Measurements from ENCODE around the gene ATP8A2.

Gene ATP8A2

DNA sequence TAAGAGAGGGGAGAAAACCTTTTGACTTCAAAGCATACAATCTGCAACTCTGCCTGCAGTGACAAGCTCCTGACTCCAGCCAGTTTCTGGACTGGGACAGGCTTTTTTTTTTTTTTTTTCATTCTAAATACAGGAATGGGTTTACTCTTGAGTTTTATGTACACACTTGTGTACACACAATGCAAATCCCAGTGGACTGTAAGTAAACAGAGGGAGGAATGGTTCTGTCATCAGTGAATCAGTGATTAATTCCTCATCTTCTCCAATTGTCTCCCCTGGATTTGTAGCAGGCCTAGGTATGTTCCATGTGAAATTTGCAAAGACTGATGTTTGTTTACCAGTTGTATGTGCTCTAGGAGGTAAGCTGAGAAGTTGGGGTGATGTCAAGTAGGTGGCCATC lies 495.3 kb downstream of the ATP8A2 start:
- DNase-seq = no peak

DNA sequence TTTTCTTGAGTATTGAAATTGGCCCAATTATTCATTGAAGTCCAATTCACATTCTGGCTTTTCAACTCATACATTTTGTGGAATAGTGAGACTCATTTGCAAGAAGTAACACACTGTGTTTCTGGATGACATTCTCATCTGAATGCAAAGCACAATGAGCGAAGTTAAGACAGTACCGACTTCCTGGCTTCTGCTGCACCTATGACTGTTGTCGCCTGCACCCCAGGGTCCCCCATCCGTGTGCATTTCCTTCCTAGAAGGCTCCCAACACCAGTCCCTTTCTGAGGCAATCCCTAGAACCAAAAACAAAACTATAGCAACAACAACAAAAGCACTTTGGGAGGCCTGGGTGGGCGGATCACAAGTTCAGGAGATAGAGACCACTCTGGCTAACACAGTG lies 496.7 kb downstream of the ATP8A2 start:
- DNase-seq = no peak

DNA sequence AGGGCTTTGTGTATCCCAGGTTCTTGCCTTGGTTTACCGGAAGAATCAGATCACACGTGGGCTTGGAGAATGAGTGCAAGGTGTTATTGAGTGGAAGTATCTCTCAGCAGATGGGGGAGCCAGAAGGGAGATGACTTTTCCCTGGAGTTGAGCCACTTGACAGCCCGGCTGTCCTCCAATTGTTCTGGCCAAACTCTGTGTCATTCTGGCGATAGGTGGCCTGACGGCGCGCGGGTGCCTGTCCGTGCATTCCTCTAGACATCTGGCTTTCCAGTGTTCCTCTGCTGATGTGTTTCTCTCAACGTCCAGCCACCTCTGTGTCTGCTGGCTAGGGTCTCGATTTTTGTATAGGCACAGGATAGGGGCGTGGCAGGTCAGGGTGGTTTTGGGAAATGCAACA lies 498.2 kb downstream of the ATP8A2 start:
- DNase-seq = no peak

DNA sequence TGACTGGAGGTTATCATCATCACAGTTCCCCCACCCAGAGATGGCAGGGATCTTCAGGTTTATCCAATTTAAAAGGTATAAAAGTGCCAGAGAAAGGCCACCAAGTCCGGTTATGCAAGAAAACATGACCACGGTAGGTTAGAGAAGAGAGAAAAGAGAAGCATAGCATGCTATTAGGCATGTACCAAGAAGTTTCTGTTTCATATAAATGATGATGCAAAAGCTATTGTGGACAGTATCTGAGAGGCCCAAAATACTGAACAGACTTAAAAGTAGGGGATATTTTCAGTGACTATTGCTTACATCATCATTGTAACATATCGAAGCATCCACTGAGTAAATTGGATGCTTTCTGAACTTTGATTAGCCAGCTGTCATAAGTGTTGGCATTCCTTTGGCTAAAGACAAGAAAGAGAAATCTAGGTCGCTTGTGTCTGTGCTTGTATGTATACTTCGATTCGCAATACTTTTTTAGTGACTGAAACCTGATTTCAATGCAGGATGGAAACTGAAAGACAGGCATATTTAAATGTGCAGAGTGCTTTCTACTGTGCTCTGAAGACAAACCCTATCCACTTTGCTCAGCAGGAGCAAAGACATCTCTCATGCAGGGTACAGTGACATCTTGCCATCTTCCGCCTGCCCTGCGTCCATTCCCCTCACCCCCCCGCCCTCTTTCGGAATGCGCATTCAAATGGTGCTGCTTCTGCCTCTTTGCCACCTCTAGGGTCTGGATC lies 499.8 kb downstream of the ATP8A2 start:
- DNase-seq = no peak

DNA sequence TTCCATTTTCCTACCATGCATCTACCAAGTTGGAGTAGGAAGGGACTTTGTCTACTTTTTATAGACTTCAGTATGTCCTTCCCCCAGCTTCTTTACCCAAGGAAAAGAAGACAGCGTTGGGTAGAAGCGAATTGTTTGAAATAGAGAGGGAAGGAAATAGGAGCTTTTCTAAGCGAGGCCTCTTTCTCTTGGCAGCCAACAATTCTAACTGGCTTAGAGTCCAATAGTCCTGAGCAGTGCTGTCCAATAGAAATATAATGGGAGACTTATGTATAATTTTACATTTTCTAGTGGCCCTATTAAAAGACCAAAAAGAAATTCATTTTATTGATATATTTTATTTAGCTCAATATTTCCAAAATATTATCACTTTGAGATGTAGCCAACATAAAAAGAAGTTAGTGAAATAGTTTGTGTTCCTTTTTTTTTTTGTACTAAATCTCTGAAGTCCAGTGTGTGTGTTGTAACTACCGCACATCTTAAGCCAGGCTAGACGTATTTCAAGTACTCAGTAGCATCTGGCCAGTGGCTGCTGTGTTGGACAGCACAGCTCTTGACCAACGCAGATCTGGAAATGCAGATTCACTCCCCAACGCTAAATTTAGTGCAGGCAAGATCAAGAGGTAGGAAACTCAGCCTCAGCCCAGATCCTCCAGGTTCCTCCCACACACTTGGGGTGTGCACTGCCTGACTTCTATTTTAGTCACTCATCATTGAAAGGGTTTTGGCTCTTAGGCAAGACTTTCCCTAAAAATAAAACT lies 500.9 kb downstream of the ATP8A2 start:
- no peak for DNase-seq

DNA sequence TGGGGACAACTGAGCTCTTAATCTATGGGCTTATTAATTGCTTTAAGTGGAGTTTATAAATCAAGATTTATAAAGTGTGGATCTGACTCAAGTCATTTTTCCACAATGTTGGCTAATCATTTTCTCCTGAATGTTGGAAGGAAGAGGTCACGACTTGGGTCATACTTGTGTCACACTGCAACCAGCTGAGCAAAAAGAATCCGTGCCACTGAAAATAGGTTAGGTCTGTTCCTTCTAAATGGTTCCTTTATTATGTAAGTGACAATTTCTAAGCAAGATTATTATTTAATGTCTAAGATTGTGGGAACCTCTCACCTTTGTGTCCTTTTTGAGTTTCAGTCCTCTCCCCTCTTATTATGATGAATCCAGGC lies 501.5 kb downstream of the ATP8A2 start:
- DNase-seq = no peak

DNA sequence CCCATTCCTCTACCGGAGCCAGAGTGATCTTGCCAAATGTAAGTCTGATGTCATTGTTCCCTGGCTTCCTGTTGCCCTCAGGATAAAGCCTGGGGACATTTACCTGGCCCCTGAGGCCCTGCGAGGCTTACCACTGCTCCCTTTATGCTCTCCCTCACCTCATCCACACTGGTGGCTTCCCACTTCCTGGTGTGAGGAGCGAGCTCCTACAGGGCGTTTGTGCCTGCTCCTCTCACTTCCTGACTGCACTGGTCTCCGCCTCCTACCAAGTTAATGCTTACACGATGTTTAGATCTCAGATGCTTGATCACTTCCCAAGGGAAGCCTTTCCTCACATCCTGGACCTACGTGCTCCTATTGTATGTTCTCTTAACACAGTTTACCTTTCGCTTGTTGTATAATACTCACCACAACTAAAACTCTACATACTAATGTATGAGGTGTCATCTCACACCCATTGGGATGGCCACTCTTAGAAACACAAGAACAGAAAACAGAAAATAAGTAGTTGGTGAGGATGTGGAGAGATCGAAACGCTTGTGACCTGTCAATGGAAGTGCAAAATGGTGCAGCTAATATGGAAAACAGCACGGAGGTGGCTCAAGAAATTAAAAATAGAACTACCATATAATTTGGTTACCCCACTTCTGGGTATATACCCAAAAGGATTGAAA lies 502.4 kb downstream of the ATP8A2 start:
- DNase-seq = peak; percentile 6

DNA sequence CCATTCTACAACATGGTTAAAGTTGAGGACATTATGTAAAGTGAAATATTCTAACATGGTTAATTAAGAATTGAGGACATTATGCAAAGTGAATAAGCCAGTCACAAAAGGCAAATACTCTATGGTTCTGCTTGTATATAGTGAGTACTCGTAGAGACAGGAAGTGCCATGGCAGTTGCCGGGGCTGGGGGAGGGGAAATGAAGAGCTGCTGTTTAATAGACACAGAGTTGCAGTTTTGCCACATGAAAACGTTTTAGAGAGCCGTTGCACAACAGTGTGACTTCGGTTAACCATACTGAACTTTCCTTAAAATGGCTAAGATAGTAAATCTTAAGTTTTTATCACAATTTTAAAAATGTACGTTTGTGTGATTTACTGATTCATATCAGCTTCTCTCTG lies 503.1 kb downstream of the ATP8A2 start:
- DNase-seq = peak; percentile 79

DNA sequence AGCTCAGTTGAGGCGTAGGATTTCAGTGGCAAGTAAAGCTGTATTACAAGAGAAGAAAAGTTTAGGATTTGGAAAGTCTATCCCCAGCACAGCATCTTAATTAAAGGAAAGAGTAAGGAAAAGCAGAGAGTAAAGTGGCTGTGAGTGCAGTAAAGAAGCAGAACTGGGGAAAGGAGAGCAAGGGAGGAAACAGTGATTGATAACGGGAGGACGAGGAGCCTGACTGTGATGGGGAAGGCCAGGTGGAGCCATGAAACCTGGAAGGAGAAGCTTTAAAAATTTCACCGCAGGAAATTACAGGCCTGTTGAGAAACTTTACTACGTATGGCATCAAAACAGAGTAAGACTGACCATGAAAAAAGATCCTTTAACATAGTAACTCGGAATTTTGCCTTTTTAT lies 504.5 kb downstream of the ATP8A2 start:
- no peak for DNase-seq

DNA sequence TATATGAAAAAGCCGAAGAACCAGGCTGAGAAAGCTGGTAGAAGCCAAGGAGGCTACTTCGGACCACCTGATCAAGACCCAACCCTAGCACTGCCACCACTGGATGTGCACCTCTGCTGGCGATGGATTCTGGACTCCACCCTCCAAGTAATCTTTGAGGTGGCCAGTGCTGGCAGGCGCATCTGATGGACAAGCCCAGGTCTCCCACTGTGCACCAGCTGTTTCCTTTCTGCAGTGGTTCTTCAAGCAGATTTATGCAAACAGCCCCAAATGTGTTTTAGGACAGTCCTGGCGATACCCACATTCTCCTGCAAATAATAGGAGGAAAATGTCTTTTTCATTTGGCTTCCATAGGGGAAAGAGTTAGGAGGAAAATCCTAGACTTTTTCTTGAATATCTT lies 507.7 kb downstream of the ATP8A2 start:
- DNase-seq = no peak

DNA sequence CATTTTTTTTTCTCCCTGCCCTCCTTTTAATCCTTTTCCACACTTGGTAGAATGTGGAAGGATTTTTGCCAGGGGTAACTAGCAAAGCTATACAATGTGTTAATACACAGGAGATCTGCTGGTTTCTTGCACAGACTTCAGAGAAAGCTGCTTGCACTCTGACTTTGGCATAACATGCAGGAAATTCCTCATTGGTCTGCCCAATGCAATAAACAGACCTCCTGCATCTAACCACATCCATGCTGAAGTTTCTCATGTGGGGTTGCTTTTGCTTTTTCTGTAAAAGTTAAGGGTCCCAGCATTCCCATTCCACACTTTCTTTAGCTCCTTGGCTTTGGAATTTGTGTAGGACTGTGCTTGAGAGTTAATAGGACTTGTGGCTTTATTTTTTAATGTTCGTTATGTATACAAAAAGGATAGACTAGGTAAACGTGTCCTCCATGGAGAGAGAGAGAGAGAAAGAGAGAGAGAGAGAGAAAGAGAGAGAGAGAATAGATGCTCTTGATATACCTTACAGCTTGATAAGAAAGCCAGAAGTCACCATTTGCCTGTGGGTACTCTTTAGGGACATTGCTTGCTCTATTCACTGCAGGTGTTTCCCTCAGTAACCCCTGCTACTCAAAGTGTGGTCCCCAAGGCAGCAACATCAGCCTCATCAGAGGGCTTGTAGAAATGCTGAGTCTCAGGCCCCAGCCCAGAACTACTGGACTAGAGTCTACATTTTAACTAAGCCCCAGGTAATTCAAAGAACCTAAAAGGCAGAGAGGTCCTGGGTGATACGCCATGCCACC lies 509.6 kb downstream of the ATP8A2 start:
- no peak for DNase-seq

DNA sequence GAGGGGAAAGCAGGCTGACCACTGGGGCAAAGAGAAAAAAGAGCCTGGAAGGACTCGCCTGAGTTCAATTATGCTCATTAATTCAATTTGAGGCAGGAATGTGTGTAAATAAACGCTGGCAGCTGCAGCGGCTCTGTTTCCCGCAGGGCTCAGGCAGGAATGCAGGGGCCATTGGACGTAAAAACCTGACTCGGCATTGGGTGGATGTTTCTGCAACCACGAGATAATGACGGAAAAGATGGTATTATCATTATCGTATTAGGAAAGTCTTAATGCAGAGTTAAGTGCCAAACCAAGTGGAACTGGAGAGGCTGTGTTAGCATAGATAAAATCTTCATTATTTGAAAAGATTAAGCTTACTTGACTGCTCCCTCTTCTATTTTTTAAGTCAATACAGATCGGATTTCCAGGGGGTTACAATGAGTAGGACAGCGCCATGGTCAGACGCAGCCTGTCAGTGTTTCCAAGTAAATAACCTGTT lies 510.2 kb downstream of the ATP8A2 start:
- no peak for DNase-seq

DNA sequence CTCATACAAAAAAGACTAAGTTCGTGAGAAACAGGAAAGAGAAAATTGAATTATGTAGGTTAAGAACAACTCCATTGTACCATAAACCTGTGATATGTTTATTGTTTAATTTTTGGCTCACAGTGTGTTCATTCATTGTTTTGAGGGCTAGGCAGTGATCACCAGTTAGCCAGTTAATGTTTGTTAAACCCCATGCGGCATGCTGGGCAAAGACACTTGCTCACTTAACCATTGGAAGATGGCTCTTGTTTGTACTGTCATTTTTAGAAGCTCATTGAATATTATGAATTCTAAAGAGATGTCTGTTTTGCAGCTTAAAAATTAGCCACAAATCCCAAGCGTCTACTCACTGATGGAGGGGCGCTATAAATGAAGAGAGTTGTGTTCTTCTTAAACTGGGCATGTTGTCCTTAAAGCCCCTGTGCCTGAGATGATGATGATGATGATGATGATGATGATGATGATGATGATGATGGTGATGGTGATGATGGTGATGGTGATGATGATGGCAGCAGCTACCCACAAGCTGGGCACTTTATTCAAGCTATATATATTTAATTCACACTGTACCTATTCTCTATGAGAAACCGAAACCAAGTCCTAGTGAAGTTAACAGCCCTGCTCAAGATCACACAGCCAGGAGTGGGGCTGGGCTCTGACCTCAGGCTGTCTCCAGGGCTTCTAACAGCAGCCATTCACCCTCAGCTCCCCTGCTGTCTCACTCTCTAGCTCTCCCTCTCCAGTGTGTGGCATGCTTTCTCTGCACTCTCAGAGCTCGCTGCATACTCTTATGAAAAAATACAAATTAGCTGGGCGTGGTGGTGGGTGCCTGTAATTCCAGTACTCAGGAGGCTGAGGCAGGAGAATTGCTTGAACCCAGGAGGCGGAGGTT lies 510.9 kb downstream of the ATP8A2 start:
- peak; percentile 48 for DNase-seq

DNA sequence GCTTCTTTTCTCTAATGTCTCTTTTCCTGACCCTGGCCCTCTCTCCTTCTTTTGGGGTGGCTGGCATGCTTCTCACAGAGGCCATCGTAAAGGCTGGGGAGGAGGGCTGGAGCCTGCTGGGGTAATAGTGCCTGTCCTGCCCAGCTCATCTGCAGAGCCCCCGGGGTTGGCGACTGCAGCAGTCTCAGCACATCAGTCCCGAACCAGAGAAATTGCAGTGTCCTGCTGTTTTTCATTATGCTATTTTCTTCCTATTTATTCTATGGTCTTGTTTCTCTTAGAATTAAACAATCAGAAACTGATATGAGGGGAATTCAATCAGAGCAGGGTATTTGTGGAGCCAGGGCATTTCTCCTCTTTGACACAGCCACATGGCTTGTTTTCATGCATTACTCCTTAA lies 513.6 kb downstream of the ATP8A2 start:
- DNase-seq = no peak

DNA sequence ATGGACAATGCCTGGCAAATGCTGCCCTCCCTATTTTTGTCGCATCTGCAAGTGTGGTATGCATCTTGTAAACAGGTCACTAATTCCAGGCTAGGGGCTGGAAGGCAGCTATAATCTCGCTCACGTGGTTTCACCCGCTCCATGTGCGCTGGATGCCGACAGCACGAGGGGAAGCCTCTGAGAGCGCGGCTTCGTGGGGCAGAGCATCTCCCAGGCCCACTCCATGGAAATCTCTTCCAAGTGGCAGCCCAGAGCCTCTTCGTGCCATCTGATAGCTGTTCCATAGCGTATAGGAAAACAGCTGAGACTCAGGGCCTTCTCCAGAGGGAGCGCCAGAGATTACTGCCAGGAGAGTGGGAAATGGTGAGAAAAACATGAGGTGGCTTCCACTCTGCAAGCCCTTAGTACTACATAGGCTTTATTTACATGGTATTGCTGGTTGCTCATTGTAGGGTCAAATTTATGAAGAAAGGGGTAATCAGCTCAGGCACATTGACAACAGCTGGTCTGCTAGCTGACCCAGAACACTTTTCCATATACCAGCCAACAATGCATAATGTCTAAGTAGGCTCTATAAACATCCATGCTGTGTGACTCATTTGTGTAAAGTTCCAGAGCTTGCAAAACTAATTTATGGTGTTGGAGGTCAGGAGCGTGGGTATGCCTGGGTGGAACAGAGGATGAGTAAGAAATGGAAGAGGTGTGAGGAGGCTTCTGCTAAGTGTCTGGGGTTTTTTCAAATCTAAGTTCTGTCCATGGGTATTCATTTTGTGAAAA lies 514.9 kb downstream of the ATP8A2 start:
- DNase-seq = no peak

DNA sequence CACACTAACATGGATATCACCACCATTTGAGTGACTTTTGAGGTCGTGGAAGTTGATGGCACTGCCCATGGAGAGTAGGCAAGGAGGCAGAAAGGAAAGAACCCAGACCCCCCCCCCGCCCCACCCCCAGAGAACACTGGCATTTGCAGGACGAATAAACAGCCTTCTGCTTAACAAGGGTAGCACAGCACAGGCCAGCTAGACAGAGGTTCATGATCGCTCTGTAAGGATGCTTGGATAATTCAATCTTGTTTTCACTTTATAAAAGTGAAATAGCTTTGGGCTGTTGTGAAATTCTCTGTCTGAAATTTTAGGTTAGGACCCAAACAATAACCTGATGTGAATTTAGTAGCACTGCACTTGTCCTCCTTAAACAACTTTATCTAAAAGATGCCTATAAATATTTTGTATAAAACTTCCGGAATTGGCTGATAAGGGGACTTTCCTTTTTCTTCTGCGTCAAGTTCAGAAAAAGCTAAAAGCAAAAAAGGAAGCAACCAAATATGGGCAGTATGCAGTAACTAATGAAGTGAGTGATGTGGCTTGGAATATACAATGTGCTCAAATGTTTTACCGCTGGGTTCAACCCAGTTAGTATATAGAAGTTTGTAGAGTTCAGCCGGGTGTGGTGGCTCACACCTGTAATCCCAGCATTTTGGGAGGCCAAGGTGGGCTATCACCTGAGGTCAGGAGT lies 516.3 kb downstream of the ATP8A2 start:
- DNase-seq = no peak

DNA sequence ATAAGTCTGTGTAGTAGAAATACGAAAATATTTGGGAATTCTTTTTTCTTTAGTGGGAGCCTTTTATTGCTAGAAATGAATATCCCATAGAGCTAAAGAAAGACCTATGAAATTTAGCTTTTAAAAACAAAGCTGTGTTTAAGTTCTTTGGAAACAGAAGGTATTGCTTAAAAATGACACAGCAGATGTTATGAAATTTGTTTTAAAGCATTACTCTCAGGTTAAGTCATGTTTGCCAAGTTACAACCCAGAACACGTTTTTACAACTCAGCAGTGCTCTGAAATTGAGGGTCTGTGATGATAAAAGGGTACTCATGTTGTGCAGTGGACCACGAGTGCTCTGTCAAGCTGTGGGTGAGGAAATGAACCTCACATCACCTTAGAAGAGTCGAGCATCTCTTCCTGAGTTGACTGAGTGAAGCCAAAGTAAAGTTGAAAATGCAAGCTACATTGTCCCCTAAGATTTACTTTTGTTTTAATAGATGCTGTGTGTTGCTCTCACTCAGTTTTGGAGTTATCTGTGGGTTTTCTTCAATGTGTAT lies 519.0 kb downstream of the ATP8A2 start:
- no peak for DNase-seq

DNA sequence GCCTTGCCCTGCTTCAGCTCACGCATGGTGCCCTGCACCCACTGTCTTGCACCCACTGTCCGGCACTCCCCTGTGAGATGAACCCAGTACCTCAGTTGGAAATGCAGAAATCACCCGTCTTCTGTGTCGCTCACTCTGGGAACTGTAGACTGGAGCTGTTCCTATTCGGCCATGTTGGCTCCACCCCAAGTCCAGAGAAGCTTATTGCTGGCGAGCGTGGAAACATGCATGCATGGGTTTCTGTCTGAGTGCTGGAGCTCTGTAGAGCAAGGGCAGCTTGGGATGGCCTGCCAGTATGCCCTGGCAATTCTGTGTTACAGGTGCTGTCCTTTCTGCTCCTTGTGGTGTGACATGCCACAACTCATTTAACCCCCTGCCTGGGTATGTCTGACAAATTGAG lies 527.2 kb downstream of the ATP8A2 start:
- no peak for DNase-seq

DNA sequence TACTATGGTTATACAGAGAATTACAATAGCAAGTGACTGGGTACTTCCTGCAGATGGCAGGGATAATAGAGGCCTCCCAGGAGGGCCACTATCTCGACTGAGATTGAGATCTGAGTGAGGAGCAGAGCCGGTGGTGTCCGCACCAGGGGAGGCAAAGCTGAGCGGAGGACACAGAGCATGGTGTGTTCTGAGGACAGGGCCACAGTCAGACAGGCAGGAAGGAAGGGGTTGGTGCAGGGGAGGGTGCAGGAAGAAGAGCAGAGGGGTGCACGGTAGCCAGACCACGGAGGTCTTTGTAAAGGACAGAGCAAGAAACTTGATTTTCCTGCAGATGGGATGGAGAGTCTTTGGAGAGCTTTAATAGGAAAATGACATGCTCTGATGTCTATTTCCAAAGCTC lies 527.7 kb downstream of the ATP8A2 start:
- peak; percentile 36 for DNase-seq

DNA sequence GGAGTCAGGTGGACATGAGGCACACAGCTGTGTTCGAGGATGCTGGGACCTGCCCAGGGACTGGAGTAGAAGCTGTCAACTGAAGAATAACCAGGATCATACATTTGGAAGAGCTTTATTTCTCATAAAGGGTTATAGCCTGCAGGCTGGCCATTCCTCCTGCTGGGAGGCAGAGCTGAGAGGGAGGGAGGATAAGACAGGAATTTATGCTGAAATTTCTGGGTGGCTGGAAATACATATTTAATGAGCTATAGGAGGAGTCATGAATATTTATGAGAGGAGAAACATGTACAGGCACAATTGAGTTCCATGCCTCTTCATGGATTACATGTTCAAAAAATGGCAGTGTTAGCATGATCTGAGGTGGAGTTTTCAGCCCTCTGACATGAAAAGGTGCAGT lies 528.2 kb downstream of the ATP8A2 start:
- DNase-seq = no peak

Measured in CD4-positive, alpha-beta T cell treated with Interleukin-6 for 4 hours (primary cell).